ENCODE results near the gene PRDM16.

PRDM16 gene

GRCh38 chr1:3463013-3463385 is 394.0 kb downstream of the PRDM16 start:
- no peaks in the 10 kb centered on the region for H3K9me3 ChIP-seq (ENCODE audit: control insufficient read depth, insufficient read depth, low read length)
- peaks cover 13% of the 10 kb centered on the region; the same call in 1 of the 2 replicates for H3K4me1 ChIP-seq (ENCODE audit: insufficient read depth, low read length)
- H3K36me3 ChIP-seq (ENCODE audit: insufficient read depth, low read length): no peaks in the 10 kb centered on the region
- no peak overlapping the region for H3K9ac ChIP-seq (ENCODE audit: low read depth, low read length)

- H3K9ac ChIP-seq (ENCODE audit: low read depth, low read length): no peak overlapping the region
- H3K4me1 ChIP-seq (ENCODE audit: insufficient read depth, low read length): peaks cover 13% of the 10 kb centered on the region; the same call in 1 of the 2 replicates
- no peaks in the 10 kb centered on the region for H3K36me3 ChIP-seq (ENCODE audit: insufficient read depth, low read length)
- no peaks in the 10 kb centered on the region for H3K9me3 ChIP-seq (ENCODE audit: control insufficient read depth, insufficient read depth, low read length)
Measured at GRCh38 chr1:3463408-3463863, 394.4 kb downstream of the PRDM16 start.

GRCh38 chr1:3463891-3464648 is 395.1 kb downstream of the PRDM16 start:
- peaks cover 13% of the 10 kb centered on the region; the same call in 1 of the 2 replicates for H3K4me1 ChIP-seq (ENCODE audit: insufficient read depth, low read length)
- no peaks in the 10 kb centered on the region for H3K36me3 ChIP-seq (ENCODE audit: insufficient read depth, low read length)

GRCh38 chr1:3464649-3465025 is 395.6 kb downstream of the PRDM16 start:
- H3K9me3 ChIP-seq (ENCODE audit: control insufficient read depth, insufficient read depth, low read length): no peaks in the 10 kb centered on the region
- H3K9ac ChIP-seq (ENCODE audit: low read depth, low read length): no peak overlapping the region
- H3K36me3 ChIP-seq (ENCODE audit: insufficient read depth, low read length): no peaks in the 10 kb centered on the region
- H3K4me1 ChIP-seq (ENCODE audit: insufficient read depth, low read length): peaks cover 13% of the 10 kb centered on the region; the same call in 1 of the 2 replicates

More at GRCh38 chr1:3463891-3464648, 395.1 kb downstream of the PRDM16 start:
- H3K9me3 ChIP-seq (ENCODE audit: control insufficient read depth, insufficient read depth, low read length): no peaks in the 10 kb centered on the region
- H3K9ac ChIP-seq (ENCODE audit: low read depth, low read length): no peak overlapping the region

- Histone ChIP-seq H3K36me3 (ENCODE audit: insufficient read depth, low read length) (no peaks in the 10 kb centered on the region), H3K9ac (ENCODE audit: low read depth, low read length) (no peak overlapping the region), H3K4me1 (ENCODE audit: insufficient read depth, low read length) (peaks cover 11% of the 10 kb centered on the region; the same call in 1 of the 2 replicates), H3K9me3 (ENCODE audit: control insufficient read depth, insufficient read depth, low read length) (no peaks in the 10 kb centered on the region)
Measured at GRCh38 chr1:3465091-3465934, 396.3 kb downstream of the PRDM16 start.

GRCh38 chr1:3465935-3466321 is 396.9 kb downstream of the PRDM16 start:
- H3K36me3 ChIP-seq (ENCODE audit: insufficient read depth, low read length): no peaks in the 10 kb centered on the region
- H3K9me3 ChIP-seq (ENCODE audit: control insufficient read depth, insufficient read depth, low read length): no peaks in the 10 kb centered on the region
- H3K4me1 ChIP-seq (ENCODE audit: insufficient read depth, low read length): peaks cover 8% of the 10 kb centered on the region; the same call in 1 of the 2 replicates
- no peak overlapping the region for H3K9ac ChIP-seq (ENCODE audit: low read depth, low read length)

GRCh38 chr1:3466366-3467075 is 397.5 kb downstream of the PRDM16 start:
- peaks cover 11% of the 10 kb centered on the region; the same call in 1 of the 2 replicates for H3K4me1 ChIP-seq (ENCODE audit: insufficient read depth, low read length)
- no peak overlapping the region for H3K9ac ChIP-seq (ENCODE audit: low read depth, low read length)
- H3K9me3 ChIP-seq (ENCODE audit: control insufficient read depth, insufficient read depth, low read length): no peaks in the 10 kb centered on the region
- H3K36me3 ChIP-seq (ENCODE audit: insufficient read depth, low read length): no peaks in the 10 kb centered on the region

- Histone ChIP-seq H3K9me3 (ENCODE audit: control insufficient read depth, insufficient read depth, low read length) (no peaks in the 10 kb centered on the region), H3K36me3 (ENCODE audit: insufficient read depth, low read length) (no peaks in the 10 kb centered on the region), H3K9ac (ENCODE audit: low read depth, low read length) (no peak overlapping the region), H3K4me1 (ENCODE audit: insufficient read depth, low read length) (peaks cover 19% of the 10 kb centered on the region; the same call in 1 of the 2 replicates)
Measured at GRCh38 chr1:3467096-3468036, 398.4 kb downstream of the PRDM16 start.

- Histone ChIP-seq H3K4me1 (ENCODE audit: insufficient read depth, low read length) (peaks cover 19% of the 10 kb centered on the region; the same call in 1 of the 2 replicates), H3K9me3 (ENCODE audit: control insufficient read depth, insufficient read depth, low read length) (no peaks in the 10 kb centered on the region), H3K36me3 (ENCODE audit: insufficient read depth, low read length) (no peaks in the 10 kb centered on the region), H3K9ac (ENCODE audit: low read depth, low read length) (no peak overlapping the region)
Measured at GRCh38 chr1:3468236-3469103, 399.5 kb downstream of the PRDM16 start.

- Histone ChIP-seq H3K9ac (ENCODE audit: low read depth, low read length) (no peak overlapping the region), H3K4me1 (ENCODE audit: insufficient read depth, low read length) (peaks cover 19% of the 10 kb centered on the region; the same call in 1 of the 2 replicates), H3K36me3 (ENCODE audit: insufficient read depth, low read length) (peaks cover 3% of the 10 kb centered on the region), H3K9me3 (ENCODE audit: control insufficient read depth, insufficient read depth, low read length) (no peaks in the 10 kb centered on the region)
Measured at GRCh38 chr1:3469104-3469848, 400.3 kb downstream of the PRDM16 start.

GRCh38 chr1:3469849-3470649 is 401.0 kb downstream of the PRDM16 start:
- H3K4me1 ChIP-seq (ENCODE audit: insufficient read depth, low read length): peaks cover 19% of the 10 kb centered on the region; the same call in 1 of the 2 replicates
- peaks cover 3% of the 10 kb centered on the region for H3K36me3 ChIP-seq (ENCODE audit: insufficient read depth, low read length)
- no peaks in the 10 kb centered on the region for H3K9me3 ChIP-seq (ENCODE audit: control insufficient read depth, insufficient read depth, low read length)
- no peak overlapping the region for H3K9ac ChIP-seq (ENCODE audit: low read depth, low read length)
